Type B pancreatic cell (in vitro differentiated cells): ENCODE measurements around the gene ADCY4. TPM values are rescaled to one million over a fixed set of nuclear protein-coding genes. Genes with fewer than 3 reads are reported as not detected.

Source experiments
- DNase-seq: peaks from one replicate; pipeline ENCODE4 v3.0.0; 2021; ENCODE audit warnings: mixed read lengths; ENCODE audit not compliant: unreplicated experiment; ENCODE audit errors: extremely low spot score
- H3K27ac Mint-ChIP-seq: 2 replicates; pipeline ENCODE4 v1.8.0; 2021; ENCODE audit warnings: mild to moderate bottlenecking, mixed read lengths
- H3K27me3 Mint-ChIP-seq: 2 replicates; pipeline ENCODE4 v1.8.0; 2021; ENCODE audit warnings: mixed read lengths
- H3K36me3 Mint-ChIP-seq: 2 replicates; pipeline ENCODE4 v1.8.0; 2021; ENCODE audit warnings: mixed read lengths
- H3K4me1 Mint-ChIP-seq: one replicate; pipeline ENCODE4 v1.8.0; 2021; ENCODE audit warnings: mixed read lengths; ENCODE audit not compliant: unreplicated experiment
- H3K4me3 Mint-ChIP-seq: 2 replicates; pipeline ENCODE4 v1.8.0; 2021; ENCODE audit warnings: mild to moderate bottlenecking, mixed read lengths
- H3K9me3 Mint-ChIP-seq: 2 replicates; pipeline ENCODE4 v1.8.0; 2021; ENCODE audit warnings: mixed read lengths
- total RNA-seq: library from RNA; stranded (reverse); gene quantifications from 2 replicates; pipeline ENCODE4 v1.2.1, GENCODE V29; 2021; ENCODE audit warnings: low replicate concordance
- TF ChIP-seq, protein P1 (sequence below): fragments of 200-600 bp; sonication (generic); conservative IDR thresholded peaks from 2 replicates; pipeline ENCODE4 v1.5.0; 2021; ENCODE audit warnings: antibody characterized with exemption, mild to moderate bottlenecking

Gene ADCY4
- total RNA-seq, 1 donor from 2014 or later: 2.5 TPM

DNA sequence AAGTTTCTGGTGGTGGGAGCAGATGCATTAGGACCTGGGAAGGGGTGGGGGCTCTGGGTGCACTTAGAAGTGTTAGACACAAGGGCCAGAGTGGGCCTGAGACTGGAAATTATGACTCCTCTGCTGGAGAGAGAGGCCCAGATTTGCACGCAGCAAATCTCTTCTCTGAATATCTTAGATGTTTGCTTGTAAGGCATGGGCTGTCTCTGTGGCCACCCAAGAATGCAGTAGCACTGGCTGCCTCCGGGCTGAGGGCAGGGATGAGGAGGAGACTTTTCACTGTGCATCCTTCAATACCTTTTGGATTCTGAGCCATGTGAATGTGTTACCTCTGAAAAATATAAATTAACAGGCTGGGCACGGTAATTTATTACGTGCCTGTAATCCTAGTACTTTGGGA lies 49.5 kb downstream of the ADCY4 start:
- Mint-ChIP-seq H3K27me3 (no peaks in the 10 kb centered on the region), H3K4me1 (peaks cover 5% of the 10 kb centered on the region), H3K36me3 (no peaks in the 10 kb centered on the region), H3K9me3 (no peaks in the 10 kb centered on the region), H3K27ac (peak overlapping the region; percentile 81), H3K4me3 (no peak overlapping the region)
- TF ChIP-seq, protein P1, sequence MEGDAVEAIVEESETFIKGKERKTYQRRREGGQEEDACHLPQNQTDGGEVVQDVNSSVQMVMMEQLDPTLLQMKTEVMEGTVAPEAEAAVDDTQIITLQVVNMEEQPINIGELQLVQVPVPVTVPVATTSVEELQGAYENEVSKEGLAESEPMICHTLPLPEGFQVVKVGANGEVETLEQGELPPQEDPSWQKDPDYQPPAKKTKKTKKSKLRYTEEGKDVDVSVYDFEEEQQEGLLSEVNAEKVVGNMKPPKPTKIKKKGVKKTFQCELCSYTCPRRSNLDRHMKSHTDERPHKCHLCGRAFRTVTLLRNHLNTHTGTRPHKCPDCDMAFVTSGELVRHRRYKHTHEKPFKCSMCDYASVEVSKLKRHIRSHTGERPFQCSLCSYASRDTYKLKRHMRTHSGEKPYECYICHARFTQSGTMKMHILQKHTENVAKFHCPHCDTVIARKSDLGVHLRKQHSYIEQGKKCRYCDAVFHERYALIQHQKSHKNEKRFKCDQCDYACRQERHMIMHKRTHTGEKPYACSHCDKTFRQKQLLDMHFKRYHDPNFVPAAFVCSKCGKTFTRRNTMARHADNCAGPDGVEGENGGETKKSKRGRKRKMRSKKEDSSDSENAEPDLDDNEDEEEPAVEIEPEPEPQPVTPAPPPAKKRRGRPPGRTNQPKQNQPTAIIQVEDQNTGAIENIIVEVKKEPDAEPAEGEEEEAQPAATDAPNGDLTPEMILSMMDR: no peak
- DNase-seq: no peak

DNA sequence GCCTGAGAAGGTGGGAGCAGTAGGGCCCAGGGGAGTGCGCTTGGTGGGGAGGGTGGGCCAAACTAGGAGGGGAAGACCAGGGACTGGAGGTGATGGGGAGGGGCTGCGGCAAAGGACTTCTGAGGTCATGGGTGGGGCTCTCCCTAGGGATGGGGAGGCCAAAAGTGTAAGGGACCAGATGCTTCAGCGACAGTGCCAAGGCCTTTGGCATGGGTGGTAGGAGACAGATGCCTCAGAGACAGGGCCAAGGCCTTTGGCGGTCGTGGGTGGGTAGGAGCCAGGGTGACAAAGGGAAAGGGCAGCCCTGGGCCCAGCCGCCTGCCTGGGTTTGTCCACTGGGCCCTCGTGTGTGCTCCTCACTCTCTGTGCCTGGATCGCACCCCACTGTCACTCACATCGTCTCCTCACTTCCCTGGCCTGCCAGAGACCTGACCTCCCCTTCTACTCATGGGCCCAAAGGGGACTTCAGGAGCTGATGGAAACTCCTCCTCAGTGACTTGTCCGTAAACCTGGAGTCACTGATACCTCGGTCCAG lies 50.3 kb downstream of the ADCY4 start:
- peak overlapping the region; percentile 81 for H3K27ac Mint-ChIP-seq
- TF ChIP-seq, protein P1: no peak
- H3K27me3 Mint-ChIP-seq: no peaks in the 10 kb centered on the region
- H3K9me3 Mint-ChIP-seq: no peaks in the 10 kb centered on the region
- H3K4me1 Mint-ChIP-seq: peaks cover 6% of the 10 kb centered on the region
- DNase-seq: no peak
- no peak overlapping the region for H3K4me3 Mint-ChIP-seq
- no peaks in the 10 kb centered on the region for H3K36me3 Mint-ChIP-seq

DNA sequence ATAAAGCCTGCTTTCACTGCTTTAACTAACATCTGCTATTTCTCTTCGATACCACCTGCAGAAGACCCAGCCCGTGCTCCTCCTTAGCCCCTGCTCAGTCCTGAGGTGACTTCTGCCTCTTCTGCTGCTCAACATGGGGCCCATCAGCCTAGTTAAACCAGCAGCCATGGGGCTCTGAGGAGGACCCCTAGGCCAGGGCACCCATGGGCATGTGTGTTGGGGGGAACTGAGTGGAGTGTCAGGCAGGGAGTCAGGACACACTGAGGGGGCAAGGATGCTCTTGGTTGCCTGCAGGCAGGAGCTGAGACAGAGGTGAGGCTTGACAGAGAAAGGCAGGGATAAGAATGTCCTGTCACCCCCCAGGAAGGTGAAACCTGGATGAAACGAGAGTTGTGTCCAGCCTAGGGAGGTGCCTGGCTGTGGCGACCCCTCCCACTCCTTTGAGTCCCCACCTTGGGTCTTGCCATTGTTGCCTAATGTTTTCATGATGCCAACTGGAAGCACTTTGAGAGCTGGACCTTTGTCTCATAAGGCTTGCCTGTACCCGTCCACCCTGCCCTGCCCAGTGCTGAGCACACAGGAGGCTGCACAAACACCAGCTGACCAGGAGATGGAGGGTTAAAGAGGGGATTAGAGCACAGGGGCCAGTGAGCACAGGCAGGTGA lies 50.9 kb downstream of the ADCY4 start:
- TF ChIP-seq, protein P1: no peak
- Mint-ChIP-seq H3K4me3 (no peak overlapping the region), H3K9me3 (no peaks in the 10 kb centered on the region), H3K36me3 (no peaks in the 10 kb centered on the region), H3K27me3 (no peaks in the 10 kb centered on the region), H3K27ac (no peak overlapping the region), H3K4me1 (peaks cover 9% of the 10 kb centered on the region)
- DNase-seq: no peak

DNA sequence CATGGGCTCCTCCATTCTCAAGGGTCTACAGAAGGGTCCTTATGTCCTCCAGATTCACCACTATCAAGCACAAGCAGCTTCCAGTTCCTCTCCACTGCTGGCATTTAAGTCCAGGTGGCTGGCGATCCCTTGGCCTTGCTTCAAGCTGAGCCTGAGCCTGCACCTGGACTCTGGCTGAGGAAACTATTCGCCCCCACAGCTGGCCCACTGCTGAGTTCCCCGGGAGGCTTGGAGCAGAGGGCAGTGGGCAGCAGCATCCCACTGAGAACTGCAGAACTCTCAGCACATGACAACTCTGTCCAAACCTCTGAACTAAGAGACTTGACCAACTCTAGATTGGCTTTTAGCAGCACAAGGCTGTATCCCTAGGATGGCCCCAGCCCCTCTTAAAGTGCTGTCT lies 52.1 kb downstream of the ADCY4 start:
- Mint-ChIP-seq H3K27me3 (no peaks in the 10 kb centered on the region), H3K4me1 (peaks cover 9% of the 10 kb centered on the region), H3K9me3 (no peaks in the 10 kb centered on the region), H3K36me3 (no peaks in the 10 kb centered on the region), H3K27ac (peak overlapping the region; percentile 26), H3K4me3 (no peak overlapping the region)
- no peak for DNase-seq
- TF ChIP-seq, protein P1: no peak

DNA sequence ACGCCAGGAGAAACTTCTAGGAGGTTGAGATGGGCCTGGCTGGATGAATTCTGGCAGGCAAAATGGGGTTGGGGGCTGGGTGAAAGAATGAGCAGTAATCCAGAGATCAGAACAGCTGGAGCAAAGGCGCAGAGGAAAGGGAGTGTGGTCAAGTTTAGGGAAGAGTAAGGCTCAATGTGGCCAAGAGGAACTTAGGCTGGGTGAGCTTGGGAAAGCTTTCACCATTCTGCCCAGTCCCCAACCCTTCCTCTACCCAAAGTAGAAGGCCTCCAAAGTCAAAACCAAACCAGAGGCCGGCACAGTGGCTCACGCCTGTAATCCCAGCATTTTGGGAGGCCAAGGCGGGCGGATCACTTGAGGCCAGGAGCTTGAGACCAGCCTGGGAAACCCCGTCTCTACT lies 53.2 kb downstream of the ADCY4 start:
- no peaks in the 10 kb centered on the region for H3K27me3 Mint-ChIP-seq

More for the DNA sequence above, 53.2 kb downstream of the ADCY4 start:
- H3K27ac Mint-ChIP-seq: peak overlapping the region; percentile 31
- TF ChIP-seq, protein P1: no peak
- H3K4me1 Mint-ChIP-seq: peaks cover 9% of the 10 kb centered on the region
- peaks cover 5% of the 10 kb centered on the region for H3K36me3 Mint-ChIP-seq
- no peaks in the 10 kb centered on the region for H3K9me3 Mint-ChIP-seq
- no peak for DNase-seq
- H3K4me3 Mint-ChIP-seq: no peak overlapping the region
